GM19328 (cell line): Measurements from ENCODE around the gene LACTBL1.

Experiments used
- ATAC-seq: cut with Tn5 transposase; IDR thresholded peaks from one replicate; pipeline ENCODE4 v1.9.1; 2021; ENCODE audit warnings: mild to moderate bottlenecking, moderate library complexity; ENCODE audit not compliant: unreplicated experiment

The LACTBL1 gene

GRCh38 chr1:22914633-22915217 lies 57.9 kb downstream of the LACTBL1 start:
- ATAC-seq: no peak

GRCh38 chr1:22914156-22914555 lies 58.5 kb downstream of the LACTBL1 start:
- ATAC-seq: no peak

- no peak for ATAC-seq
Observed at GRCh38 chr1:22913421-22914141, 59.1 kb downstream of the LACTBL1 start.

- no peak for ATAC-seq
Observed at GRCh38 chr1:22912311-22912710, 60.4 kb downstream of the LACTBL1 start.

GRCh38 chr1:22910986-22911651 lies 61.5 kb downstream of the LACTBL1 start:
- no peak for ATAC-seq

GRCh38 chr1:22910286-22910685 lies 62.4 kb downstream of the LACTBL1 start:
- ATAC-seq: no peak

GRCh38 chr1:22908880-22909426 lies 63.7 kb downstream of the LACTBL1 start:
- no peak for ATAC-seq

GRCh38 chr1:22907528-22907927 lies 65.1 kb downstream of the LACTBL1 start:
- ATAC-seq: no peak

GRCh38 chr1:22906968-22907367 lies 65.7 kb downstream of the LACTBL1 start:
- ATAC-seq: no peak

- ATAC-seq: no peak
Observed at GRCh38 chr1:22903113-22903512, 69.6 kb downstream of the LACTBL1 start.
